COR-L47 (cell line): Measurements from ENCODE around the gene TULP4.
"Not testable (repeated sequence)": the region's sequence is repeated elsewhere in the genome, so short reads cannot be mapped to it uniquely, and the experiment has no call there.

ENCODE experiments used
- DNase-seq: peaks from one replicate; lab custom pipeline; 2025; lab: John Stamatoyannopoulos, UW

The TULP4 gene

DNA sequence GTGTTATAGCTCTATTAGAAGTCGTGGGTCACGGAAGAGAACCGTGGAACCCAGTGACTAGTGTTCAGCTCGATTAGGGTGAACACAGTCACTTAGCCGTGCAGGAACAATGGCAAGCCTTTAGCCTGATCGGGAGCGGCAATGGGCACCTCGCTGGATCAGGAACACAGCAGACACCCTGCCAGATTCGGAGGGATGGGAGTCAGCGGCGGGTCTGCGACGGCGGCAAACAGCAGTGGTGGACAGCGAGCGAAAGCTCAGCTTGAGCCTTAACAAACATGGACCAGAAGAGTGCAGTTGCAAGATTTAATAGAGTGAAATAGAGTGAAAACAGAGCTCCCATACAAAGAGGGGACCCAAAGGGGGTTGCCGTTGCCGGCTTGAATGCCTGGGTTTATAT lies 157.8 kb downstream of the TULP4 start:
- not testable (repeated sequence) for DNase-seq

GRCh38 chr6:158471339-158471738 lies 159.1 kb downstream of the TULP4 start:
- no peak for DNase-seq

GRCh38 chr6:158472447-158472846 lies 160.2 kb downstream of the TULP4 start:
- DNase-seq = no peak

GRCh38 chr6:158474961-158475343 lies 162.7 kb downstream of the TULP4 start:
- DNase-seq = peak; percentile 18

DNA sequence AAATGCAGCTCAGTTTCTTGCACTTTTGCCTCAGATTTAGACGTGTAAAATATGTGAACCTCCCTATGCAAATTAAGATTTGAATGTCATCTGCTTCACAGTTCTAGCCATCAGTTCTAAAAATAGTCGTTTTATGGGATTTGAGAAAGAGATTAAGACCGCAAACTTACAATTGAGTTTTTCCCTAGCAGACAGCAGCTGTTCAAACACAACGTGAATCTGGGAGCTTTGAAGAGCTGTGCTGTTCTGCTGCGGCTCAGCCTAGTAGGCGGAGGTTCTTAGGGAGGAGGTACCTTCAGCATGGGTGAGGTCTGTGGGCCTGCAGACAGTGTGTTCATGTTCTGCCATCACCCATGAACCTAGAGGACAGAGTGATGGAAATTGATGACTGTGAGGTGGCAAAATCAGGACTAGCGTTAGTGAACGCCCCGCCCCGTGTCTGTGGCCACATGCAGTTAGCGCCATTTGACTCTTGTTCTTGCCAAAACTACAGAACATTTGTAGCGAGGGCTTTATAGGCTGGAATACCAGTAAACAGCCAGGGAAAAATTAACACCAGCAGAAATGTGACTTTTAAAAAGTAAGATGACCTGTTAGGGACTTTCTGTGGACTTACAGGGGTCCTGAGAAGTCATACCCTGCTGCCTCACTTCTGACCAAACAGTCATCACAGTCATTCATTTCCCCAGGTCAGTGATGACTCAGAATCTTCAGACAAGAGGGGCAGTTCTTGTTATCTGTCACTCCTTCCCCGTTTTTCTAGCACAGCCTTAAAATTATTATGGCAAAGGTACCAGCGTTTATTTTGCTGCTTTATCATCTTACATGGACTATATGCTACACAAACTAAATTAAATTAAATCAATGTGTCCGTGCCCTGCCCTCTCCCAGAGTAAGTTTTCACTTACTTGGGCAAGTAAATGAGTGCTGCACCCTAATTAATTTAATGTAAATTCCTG lies 163.4 kb downstream of the TULP4 start:
- DNase-seq = peak; percentile 52

DNA sequence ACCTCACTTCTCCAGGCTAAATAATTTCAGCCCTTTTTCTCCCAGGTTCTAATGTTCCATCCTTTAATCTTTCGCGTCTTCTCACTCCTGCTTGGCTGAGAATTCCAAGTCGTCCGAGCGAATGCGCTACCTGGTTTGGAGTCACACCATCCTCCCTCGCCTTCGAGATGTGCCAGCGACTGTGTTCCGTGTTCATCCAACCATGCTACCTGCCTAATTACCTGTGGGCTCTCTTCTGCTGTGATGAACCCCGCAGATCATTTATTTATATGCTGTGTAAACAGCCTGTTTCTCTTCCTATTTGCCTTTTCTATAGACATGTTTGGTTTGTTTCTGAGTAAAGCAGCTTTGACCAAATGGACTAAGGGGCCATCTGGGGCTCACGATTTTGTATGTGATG lies 164.1 kb downstream of the TULP4 start:
- DNase-seq = peak; percentile 44

GRCh38 chr6:158477722-158478121 lies 165.5 kb downstream of the TULP4 start:
- not testable (repeated sequence) for DNase-seq

- DNase-seq = no peak
Measured at GRCh38 chr6:158480989-158481388, 168.7 kb downstream of the TULP4 start.

DNA sequence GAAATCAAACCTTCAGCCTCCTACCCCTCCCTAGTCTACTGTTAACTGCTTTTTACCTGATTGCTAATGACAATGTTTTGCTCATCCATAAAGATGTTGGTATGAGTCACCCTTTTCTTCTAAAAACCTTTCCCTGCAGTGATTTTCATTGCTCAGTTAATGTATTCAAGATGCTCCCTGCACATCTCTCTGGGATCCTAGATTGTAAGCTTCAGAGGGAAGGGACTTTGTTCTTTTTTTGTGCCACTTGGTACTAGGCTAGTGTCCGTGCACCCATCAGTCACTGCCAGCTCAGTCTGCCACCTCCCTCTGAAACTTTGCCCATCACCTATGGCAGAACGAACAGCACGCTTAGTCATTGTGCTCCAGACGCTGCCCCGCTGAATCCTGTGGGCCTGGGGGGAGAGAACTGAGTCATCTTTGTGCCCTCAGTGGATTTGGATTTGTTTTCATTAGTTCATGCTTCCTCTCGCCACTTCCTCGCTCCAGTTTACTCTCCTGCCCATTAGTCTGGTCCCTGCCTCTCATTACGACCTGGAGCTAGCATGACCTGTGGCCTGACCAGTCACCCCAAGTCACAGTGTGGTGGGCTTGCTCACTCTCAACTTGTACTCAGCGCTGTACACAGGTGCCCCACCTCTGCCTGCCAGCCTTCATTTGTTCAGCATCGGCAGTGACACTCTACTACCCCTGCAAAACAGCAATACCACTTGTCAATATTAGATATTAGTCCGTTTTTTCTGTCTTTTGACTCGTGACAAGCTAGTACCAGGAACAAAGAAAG lies 169.6 kb downstream of the TULP4 start:
- no peak for DNase-seq

DNA sequence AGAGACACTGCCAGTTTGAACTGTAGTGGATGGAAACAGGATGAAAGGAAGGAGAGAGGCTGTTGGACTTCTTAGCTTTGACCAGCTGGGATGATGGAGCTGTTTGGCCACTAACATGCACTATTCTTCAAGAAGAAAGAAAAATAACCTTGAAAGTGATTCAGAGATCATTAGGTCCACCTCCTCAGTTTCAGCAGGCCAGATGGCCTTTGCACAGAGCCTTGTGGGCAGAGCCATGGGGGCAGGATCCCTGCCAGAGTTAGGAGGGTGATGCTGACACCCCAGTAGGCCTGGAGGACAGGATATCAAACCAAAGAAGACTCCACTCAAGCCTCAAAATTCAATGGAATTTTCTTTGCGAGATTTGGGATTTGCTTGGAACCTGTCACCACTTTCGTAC lies 173.2 kb downstream of the TULP4 start:
- no peak for DNase-seq

- DNase-seq = no peak
Measured at GRCh38 chr6:158487495-158487894, 175.2 kb downstream of the TULP4 start.

DNA sequence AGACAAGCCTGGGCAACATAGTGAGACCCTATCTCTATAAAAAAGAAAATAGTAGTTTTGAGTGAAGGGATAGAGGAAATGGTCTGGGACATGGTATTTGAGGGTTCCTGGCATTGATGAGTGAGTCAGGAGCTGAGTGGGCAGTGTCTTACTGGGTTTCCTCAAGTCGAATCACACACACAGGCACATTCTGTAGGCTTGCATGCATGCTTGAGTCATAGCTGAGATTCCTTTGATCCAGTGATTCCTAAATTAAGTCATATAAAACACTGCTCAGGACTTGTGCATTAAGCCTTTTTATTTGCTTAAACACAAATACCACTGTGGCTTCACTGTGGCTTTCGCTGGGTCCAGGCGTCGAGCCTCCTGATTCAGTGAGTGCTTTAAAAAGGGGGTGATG lies 175.8 kb downstream of the TULP4 start:
- no peak for DNase-seq

DNA sequence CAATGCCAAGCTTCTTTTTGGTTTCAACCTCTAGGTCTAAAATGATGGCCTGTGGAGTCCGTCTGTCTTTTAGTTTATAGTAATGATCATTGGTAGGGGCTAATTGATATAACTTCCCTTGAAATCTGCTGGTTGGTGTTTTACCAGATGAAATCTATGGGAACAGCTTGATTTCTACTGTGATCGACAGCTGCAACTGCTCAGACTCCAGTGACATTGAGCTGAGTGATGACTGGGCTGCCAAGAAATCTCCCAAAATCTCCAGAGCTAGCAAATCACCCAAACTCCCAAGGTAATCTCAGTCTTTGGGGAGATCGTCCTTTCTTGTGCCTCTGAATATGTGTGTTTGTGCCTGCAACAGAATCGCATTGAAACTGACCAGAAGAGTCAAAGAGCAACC lies 177.2 kb downstream of the TULP4 start:
- DNase-seq = no peak

DNA sequence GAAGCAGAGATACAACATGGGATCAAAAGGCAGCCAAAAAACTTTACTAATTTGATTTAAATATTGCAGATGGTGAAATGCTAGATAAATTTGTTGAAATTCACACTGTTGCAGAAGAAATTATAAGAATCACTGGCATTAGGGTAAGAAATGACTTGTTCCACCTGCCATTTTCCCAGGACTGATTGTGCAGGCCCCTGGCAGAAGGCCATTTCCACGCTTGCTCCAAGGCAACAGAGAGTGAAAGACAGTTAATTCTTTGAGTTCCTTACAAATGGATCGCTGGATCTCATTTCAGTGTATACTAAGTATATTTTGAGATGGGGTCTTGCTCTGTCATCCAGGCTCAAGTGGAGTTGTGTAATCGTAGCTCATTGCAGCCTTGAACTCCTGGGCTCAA lies 180.6 kb downstream of the TULP4 start:
- no peak for DNase-seq

GRCh38 chr6:158496700-158497099 lies 184.4 kb downstream of the TULP4 start:
- DNase-seq = no peak

GRCh38 chr6:158497620-158498019 lies 185.4 kb downstream of the TULP4 start:
- no peak for DNase-seq

DNA sequence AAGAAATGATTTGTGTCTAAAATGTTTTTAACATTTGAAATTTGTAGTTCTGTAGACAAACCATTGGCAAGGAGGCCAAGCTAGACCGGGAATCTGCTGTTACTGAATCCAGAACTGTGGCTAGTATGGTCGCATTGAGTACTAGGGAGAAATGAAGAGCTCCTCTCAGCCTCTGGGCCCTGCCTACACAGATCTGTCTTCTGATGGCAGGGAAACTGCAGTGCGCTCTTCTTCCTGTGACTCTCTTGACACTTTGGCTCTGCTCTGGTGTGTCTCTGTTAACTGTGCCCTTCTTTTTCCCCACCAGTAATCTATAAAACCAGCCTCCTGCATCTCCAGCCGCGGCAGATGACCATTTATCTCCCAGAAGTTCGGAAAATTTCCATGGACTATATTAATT lies 186.1 kb downstream of the TULP4 start:
- DNase-seq = no peak

DNA sequence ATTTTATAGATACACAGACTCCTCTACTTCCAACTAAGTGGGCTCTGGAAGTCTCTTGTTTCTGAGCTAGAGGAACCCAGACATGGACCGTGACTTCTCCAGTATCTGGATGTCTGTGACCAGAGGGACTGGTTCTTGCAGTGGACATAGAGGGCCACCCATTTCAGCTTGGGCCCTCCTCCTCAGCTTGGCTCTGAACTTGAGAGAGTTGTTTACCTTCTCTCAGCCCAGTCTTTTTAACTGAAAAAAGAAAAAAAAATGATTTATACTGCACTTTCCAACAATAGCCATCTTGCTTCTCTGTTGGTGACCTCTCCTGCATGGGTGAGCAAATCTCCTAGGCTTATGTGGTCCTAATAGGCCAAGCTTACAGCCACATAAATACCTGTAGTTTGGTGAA lies 187.3 kb downstream of the TULP4 start:
- no peak for DNase-seq

GRCh38 chr6:158500016-158500735 lies 187.9 kb downstream of the TULP4 start:
- DNase-seq = no peak

DNA sequence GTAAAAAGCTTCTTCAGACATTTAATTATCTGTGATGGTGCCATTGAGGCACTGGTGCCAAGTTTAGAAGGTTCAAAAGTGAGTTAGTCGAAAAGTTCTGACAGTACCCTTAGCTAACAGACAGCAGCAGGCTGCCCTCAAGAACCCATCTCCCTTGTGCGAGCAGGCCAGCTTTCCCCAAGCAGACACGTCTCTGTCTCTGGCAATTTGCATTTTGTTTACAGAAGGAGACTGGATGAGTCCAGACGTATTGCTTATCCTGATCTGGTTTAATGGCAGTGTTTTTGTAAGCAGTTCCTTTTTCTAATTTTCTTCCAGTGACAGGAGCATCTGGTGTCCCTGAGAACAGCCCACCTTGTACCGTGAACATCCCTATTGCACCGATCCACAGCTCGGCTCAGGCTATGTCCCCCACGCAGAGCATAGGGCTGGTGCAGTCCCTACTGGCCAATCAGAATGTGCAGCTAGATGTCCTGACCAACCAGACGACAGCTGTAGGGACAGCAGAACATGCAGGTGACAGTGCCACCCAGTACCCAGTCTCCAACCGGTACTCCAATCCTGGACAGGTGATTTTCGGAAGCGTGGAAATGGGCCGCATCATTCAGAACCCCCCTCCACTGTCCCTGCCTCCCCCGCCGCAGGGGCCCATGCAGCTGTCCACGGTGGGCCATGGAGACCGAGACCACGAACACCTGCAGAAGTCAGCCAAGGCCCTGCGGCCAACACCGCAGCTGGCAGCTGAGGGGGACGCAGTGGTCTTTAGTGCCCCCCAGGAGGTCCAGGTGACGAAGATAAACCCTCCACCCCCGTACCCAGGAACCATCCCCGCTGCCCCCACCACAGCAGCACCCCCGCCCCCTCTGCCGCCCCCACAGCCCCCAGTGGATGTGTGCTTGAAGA lies 189.3 kb downstream of the TULP4 start:
- DNase-seq = no peak

GRCh38 chr6:158502263-158502950 lies 190.1 kb downstream of the TULP4 start:
- DNase-seq = no peak
